22Rv1 (cell line): ENCODE measurements around the gene PTPN13.

ENCODE experiments used
- H3K27ac ChIP-seq: fragments of 450-650 bp; 2 replicates; pipeline ENCODE4 v1.5.1; 2017
- ZFX ChIP-seq: fragments of 450-650 bp; IDR thresholded peaks from 2 replicates; pipeline ENCODE4 v1.6.1; 2017; ENCODE audit warnings: antibody characterized with exemption, borderline replicate concordance
- TF ChIP-seq, protein P1 (sequence below): fragments of 450-650 bp; IDR thresholded peaks from 2 replicates; pipeline ENCODE4 v1.5.1; 2017; ENCODE audit warnings: mild to moderate bottlenecking

PTPN13 gene

DNA sequence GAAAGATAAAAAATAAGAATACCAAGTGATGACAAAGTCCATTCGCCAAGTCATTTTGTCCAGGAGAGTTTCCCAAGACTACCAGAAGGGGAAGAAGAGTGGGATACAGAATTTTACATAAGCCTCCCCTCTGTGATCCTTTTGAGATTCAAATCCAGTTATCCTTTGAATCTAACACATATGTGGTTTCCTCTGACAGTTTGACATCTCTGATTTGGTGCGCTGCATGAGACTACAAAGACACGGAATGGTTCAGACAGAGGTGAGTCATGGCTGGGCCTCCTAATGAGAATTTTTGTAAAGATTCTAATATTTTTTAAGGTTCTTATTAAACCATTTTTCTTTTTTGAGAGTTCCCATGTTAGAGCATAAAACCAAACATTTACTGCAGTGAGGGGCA is 216.7 kb downstream of the PTPN13 start:
- H3K27ac ChIP-seq: no peak overlapping the region
- TF ChIP-seq, protein P1, sequence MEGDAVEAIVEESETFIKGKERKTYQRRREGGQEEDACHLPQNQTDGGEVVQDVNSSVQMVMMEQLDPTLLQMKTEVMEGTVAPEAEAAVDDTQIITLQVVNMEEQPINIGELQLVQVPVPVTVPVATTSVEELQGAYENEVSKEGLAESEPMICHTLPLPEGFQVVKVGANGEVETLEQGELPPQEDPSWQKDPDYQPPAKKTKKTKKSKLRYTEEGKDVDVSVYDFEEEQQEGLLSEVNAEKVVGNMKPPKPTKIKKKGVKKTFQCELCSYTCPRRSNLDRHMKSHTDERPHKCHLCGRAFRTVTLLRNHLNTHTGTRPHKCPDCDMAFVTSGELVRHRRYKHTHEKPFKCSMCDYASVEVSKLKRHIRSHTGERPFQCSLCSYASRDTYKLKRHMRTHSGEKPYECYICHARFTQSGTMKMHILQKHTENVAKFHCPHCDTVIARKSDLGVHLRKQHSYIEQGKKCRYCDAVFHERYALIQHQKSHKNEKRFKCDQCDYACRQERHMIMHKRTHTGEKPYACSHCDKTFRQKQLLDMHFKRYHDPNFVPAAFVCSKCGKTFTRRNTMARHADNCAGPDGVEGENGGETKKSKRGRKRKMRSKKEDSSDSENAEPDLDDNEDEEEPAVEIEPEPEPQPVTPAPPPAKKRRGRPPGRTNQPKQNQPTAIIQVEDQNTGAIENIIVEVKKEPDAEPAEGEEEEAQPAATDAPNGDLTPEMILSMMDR: no peak
- TF ChIP-seq ZFX: no peak

DNA sequence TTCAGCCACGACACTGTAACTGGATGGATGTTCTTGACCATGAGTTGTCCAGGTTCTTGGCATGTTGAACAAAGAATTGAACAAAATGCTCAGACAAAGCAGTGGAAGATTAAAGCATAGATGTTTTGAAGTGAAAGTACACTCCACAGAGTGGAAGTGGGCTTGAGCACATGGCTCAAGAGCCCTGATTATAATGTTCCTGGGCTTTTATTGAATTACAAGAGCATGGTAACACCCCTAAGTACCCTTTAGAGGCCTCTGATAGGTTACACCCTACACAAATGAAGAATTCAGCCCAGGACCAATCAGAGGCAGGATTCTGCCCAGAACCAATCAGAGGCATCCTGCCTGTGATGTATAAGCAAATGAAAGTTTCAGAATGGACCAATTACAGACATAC is 221.5 kb downstream of the PTPN13 start:
- no peak overlapping the region for H3K27ac ChIP-seq
- TF ChIP-seq ZFX: no peak
- TF ChIP-seq, protein P1: no peak

DNA sequence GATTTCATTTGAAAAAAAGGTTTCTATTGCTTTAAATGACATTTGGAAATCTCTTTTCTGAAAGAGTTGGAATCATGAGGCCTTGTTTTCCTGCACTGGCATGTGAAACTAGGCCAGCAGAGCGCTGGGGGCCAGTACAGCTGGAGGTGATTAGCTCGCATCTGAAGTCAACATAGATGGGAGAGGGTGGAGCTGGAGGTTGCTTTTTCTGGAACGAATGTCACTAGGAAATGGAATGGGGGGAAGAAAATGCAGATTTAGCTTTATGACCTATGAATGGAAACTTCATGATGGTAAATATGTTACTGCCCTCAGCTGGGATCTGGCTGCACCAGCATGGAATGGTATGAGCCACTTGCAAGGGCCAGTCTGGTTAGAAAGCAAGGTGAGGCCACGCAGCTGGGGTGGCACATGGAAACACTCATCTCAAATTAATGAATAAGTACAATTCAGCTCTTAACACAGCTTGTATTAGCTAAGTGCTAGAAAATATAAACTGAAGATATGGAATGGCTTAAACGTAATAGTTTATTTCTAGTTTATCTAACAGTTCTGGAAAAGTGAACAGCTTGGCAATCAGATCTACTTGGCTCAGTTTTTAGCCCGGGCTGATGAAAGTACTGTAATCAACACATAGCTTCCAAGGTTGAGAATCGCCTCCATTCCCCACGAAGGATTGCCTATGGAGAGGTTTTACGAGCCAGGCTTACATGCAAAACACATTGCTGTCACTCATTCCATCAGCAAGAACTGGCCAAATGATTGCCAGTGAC is 222.6 kb downstream of the PTPN13 start:
- TF ChIP-seq, protein P1: no peak
- no peak for TF ChIP-seq ZFX
- no peak overlapping the region for H3K27ac ChIP-seq

DNA sequence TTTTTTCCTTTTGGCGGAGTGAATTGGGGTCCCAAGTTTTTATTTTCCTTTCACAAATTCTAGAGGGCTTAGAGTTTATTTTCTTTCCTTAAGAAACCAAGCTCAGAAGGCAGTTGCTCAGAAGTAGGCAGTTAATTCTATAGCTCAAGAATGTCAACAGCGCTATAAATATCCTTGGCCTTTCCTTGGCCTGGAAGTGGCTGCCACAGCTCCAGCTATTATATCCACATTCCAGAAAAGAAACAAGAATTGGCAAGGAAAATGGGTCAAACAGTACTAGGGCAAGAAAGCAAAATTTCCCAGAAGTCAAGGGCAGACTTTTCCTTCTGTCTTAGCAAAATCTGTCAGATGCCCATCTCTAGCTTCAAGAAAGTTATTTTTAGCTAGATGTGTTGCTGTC is 224.1 kb downstream of the PTPN13 start:
- TF ChIP-seq, protein P1: no peak
- no peak for TF ChIP-seq ZFX
- H3K27ac ChIP-seq: no peak overlapping the region

DNA sequence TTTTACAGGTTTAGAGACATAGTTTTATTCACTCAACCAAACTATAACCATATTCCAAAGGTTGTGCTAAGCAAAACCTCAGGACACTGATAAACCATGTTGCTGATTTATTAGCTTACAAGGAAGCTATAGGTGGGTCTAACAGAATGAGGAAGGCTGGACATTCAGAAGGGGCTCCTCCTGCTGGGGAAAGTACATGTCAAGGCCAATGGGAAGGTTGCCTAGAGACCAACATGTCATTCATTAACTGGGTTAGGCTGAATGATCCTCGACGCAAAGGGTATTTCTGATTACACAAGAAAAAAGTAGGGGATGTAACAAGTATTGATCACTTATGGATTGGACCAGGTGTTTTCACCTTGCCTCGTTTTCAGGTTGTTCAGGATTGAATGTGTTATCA is 224.7 kb downstream of the PTPN13 start:
- H3K27ac ChIP-seq: no peak overlapping the region
- TF ChIP-seq, protein P1: no peak
- TF ChIP-seq ZFX: no peak

GRCh38 chr4:86819561-86819960 is 225.4 kb downstream of the PTPN13 start:
- TF ChIP-seq, protein P1: no peak
- TF ChIP-seq ZFX: no peak
- no peak overlapping the region for H3K27ac ChIP-seq

- H3K27ac ChIP-seq: no peak overlapping the region
- TF ChIP-seq, protein P1: no peak
- TF ChIP-seq ZFX: no peak
These were observed 227.0 kb downstream of the PTPN13 start for GRCh38 chr4:86821151-86821550.
